Right lobe of liver (tissue), 4 donors: ENCODE results near the gene TAS1R3.

Experiments used
- POLR2A ChIP-seq: fragments of 450-650 bp; IDR thresholded peaks from one replicate; pipeline ENCODE4 v1.6.1; 2017; ENCODE audit warnings: antibody characterized with exemption, mild to moderate bottlenecking
- TF ChIP-seq, protein P1 (sequence below), 4 donors: fragments of 200-600 bp in 3 of 4; fragments of 450-650 bp in 1 of 4; IDR thresholded peaks; one replicate each; pipeline versions ENCODE4 v1.5.1 to v1.8.0; 2016 to 2022; ENCODE audit warnings: antibody characterized with exemption in 4 of 4, mild to moderate bottlenecking in 2 of 4
- donor health status: DM: no; HTN: no; CAD: no.
- donor health status: DM: no; HTN: no; CAD: no.
- donor health status: DM: no; HTN: yes; CAD: no.

DNA sequence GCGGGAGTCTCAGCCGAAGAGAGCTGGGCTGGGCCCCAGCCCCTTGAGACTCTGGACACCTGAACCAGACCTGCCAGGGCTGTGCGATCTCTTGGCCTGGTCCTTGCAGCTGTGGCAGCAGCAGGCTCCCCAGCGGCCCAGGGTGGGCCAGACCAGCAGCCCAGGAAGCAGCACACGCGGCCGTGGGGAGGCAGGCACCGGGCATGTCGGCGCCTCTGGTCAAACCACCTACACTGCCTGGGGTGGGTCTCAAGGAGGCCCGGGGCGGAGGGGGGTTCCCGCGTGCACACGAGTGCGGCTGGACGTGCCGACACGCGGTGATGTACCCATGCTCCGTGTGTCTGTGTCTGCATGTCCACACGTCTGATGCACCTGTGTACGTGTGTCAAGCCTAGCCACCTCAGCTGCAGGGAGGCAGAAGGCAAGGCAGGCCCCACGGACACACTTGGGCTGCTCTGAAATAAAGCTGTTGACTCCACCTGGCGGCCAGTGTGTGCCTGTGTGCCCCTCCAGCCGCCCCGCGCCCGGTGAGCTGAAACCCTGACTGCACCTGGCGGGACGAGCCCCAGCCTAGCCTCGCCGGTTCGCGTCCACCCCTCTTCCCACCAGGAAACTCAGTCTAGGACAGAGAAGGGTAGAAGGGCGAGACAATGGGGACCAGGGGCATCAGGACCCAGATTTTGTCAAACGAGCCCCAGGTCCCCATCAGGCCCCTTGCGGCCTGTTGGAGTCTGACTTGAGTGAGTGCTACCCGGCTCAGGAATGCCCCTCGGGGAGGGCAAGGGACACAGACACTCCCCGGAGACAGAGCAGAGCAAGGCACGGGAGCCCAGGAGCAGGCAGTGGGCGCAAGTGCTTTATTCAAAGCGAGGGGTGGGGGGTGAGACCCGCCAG lies 39.3 kb upstream of the TAS1R3 start:
- no peak for TF ChIP-seq POLR2A
- TF ChIP-seq, protein P1, sequence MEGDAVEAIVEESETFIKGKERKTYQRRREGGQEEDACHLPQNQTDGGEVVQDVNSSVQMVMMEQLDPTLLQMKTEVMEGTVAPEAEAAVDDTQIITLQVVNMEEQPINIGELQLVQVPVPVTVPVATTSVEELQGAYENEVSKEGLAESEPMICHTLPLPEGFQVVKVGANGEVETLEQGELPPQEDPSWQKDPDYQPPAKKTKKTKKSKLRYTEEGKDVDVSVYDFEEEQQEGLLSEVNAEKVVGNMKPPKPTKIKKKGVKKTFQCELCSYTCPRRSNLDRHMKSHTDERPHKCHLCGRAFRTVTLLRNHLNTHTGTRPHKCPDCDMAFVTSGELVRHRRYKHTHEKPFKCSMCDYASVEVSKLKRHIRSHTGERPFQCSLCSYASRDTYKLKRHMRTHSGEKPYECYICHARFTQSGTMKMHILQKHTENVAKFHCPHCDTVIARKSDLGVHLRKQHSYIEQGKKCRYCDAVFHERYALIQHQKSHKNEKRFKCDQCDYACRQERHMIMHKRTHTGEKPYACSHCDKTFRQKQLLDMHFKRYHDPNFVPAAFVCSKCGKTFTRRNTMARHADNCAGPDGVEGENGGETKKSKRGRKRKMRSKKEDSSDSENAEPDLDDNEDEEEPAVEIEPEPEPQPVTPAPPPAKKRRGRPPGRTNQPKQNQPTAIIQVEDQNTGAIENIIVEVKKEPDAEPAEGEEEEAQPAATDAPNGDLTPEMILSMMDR (IDR thresholded peaks at IDR 0.05) = peak; percentile 51 to 65 (median 58)
